ENCODE data around the gene GPR84.

GPR84 gene

GRCh38 chr12:54373649-54374561, 9.6 kb upstream of the GPR84 start:
- DNase-seq (ENCODE audit: low spot score), result no peak

- no peak for DNase-seq (ENCODE audit: low spot score)
Measured at GRCh38 chr12:54372113-54372806, 8.0 kb upstream of the GPR84 start.

- no peak for DNase-seq (ENCODE audit: low spot score)
Measured at GRCh38 chr12:54371328-54372112, 7.2 kb upstream of the GPR84 start.

- DNase-seq (ENCODE audit: low spot score), result no peak
Measured at GRCh38 chr12:54370171-54370730, 6.0 kb upstream of the GPR84 start.

- no peak for DNase-seq (ENCODE audit: low spot score)
Measured at GRCh38 chr12:54369597-54370131, 5.4 kb upstream of the GPR84 start.

GRCh38 chr12:54368709-54369596, 4.7 kb upstream of the GPR84 start:
- peak; percentile 88 for DNase-seq (ENCODE audit: low spot score)

GRCh38 chr12:54368025-54368708, 3.9 kb upstream of the GPR84 start:
- DNase-seq (ENCODE audit: low spot score), result no peak

GRCh38 chr12:54363618-54364017, 668 bp downstream of the GPR84 start:
- no peak for DNase-seq (ENCODE audit: low spot score)

- no peak for DNase-seq (ENCODE audit: low spot score)
Measured at GRCh38 chr12:54363047-54363446, 1.2 kb downstream of the GPR84 start.

GRCh38 chr12:54360717-54361456, 3.4 kb downstream of the GPR84 start:
- DNase-seq (ENCODE audit: low spot score), result no peak

GRCh38 chr12:54359762-54360351, 4.4 kb downstream of the GPR84 start:
- no peak for DNase-seq (ENCODE audit: low spot score)

- DNase-seq (ENCODE audit: low spot score), result peak; percentile 99
Measured at GRCh38 chr12:54358945-54359761, 5.1 kb downstream of the GPR84 start.

GRCh38 chr12:54358191-54358944, 5.9 kb downstream of the GPR84 start:
- DNase-seq (ENCODE audit: low spot score), result no peak

- no peak for DNase-seq (ENCODE audit: low spot score)
Measured at GRCh38 chr12:54357506-54358190, 6.6 kb downstream of the GPR84 start.

GRCh38 chr12:54356951-54357356, 7.3 kb downstream of the GPR84 start:
- no peak for DNase-seq (ENCODE audit: low spot score)

GRCh38 chr12:54356228-54356627, 8.1 kb downstream of the GPR84 start:
- DNase-seq (ENCODE audit: low spot score), result no peak
